Measurements from ENCODE around the gene ADAMTS16.
"Not testable (repeated sequence)": the region's sequence is repeated elsewhere in the genome, so short reads cannot be mapped to it uniquely, and the experiment has no call there.

Gene ADAMTS16

DNA sequence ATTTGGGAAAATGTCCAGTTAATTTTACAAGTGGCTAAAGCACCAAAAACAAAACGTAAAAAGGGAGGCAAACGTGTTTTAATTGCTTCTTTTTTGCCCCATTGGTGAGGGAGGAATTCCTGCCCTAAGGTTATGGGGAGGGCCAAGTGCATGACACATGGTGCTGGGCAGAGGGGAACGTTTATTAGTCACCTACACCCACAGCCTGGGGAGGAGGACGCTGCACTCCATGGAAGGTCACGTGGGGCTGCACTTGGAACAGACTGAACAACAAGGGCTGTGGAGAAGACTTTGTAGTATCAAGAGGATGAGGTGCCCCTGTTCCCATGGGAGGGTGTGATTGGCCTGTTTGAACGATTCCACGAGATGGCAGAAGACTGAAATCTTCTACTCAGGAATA lies 13.7 kb upstream of the ADAMTS16 start:
- no peak overlapping the region for H3K4me3 ChIP-seq (ENCODE audit: insufficient read depth, low read depth, low read length)
- H3K9me3 ChIP-seq (ENCODE audit: control insufficient read depth, low read length): no peaks in the 10 kb centered on the region
- no peaks in the 10 kb centered on the region for H3K4me1 ChIP-seq (ENCODE audit: control insufficient read depth, insufficient read depth, low read length)
- no peaks in the 10 kb centered on the region for H3K36me3 ChIP-seq (ENCODE audit: control insufficient read depth, insufficient read depth, low read length)
- H3K27ac ChIP-seq (ENCODE audit: insufficient read depth, low read depth, low read length, poor library complexity, severe bottlenecking): no peak overlapping the region
- H3K27me3 ChIP-seq (ENCODE audit: control insufficient read depth, insufficient read depth, low read length, poor library complexity, severe bottlenecking): no peaks in the 10 kb centered on the region
- WGBS, 2 experiments: 91 to 92% methylated on average over 7 of the region's 7 CpGs

GRCh38 chr5:5128766-5129165 lies 11.4 kb upstream of the ADAMTS16 start:
- WGBS, 2 experiments: 91 to 95% methylated on average over 8 of the region's 8 CpGs
- Histone ChIP-seq H3K27me3 (ENCODE audit: control insufficient read depth, insufficient read depth, low read length, poor library complexity, severe bottlenecking) (no peaks in the 10 kb centered on the region), H3K4me3 (ENCODE audit: insufficient read depth, low read depth, low read length) (no peak overlapping the region), H3K27ac (ENCODE audit: insufficient read depth, low read depth, low read length, poor library complexity, severe bottlenecking) (no peak overlapping the region), H3K9me3 (ENCODE audit: control insufficient read depth, low read length) (no peaks in the 10 kb centered on the region), H3K36me3 (ENCODE audit: control insufficient read depth, insufficient read depth, low read length) (no peaks in the 10 kb centered on the region), H3K4me1 (ENCODE audit: control insufficient read depth, insufficient read depth, low read length) (no peaks in the 10 kb centered on the region)

- 90% methylated on average over 10 of the region's 10 CpGs for WGBS, 2 experiments
Measured at GRCh38 chr5:5132234-5132633, 7.9 kb upstream of the ADAMTS16 start.

GRCh38 chr5:5132693-5133295 lies 7.3 kb upstream of the ADAMTS16 start:
- no peak overlapping the region for H3K27ac ChIP-seq (ENCODE audit: insufficient read depth, low read depth, low read length, poor library complexity, severe bottlenecking)
- WGBS, 2 experiments: 89 to 92% methylated on average over 15 of the region's 15 CpGs

More at GRCh38 chr5:5132234-5132633, 7.9 kb upstream of the ADAMTS16 start:
- Histone ChIP-seq H3K36me3 (ENCODE audit: control insufficient read depth, insufficient read depth, low read length) (no peaks in the 10 kb centered on the region), H3K9me3 (ENCODE audit: control insufficient read depth, low read length) (no peaks in the 10 kb centered on the region), H3K4me3 (ENCODE audit: insufficient read depth, low read depth, low read length) (no peak overlapping the region), H3K27me3 (ENCODE audit: control insufficient read depth, insufficient read depth, low read length, poor library complexity, severe bottlenecking) (no peaks in the 10 kb centered on the region), H3K4me1 (ENCODE audit: control insufficient read depth, insufficient read depth, low read length) (no peaks in the 10 kb centered on the region), H3K27ac (ENCODE audit: insufficient read depth, low read depth, low read length, poor library complexity, severe bottlenecking) (no peak overlapping the region)

GRCh38 chr5:5134107-5134506 lies 6.0 kb upstream of the ADAMTS16 start:
- 96 to 97% methylated on average over 8 of the region's 9 CpGs for WGBS, 2 experiments
- Histone ChIP-seq H3K36me3 (ENCODE audit: control insufficient read depth, insufficient read depth, low read length) (no peaks in the 10 kb centered on the region), H3K9me3 (ENCODE audit: control insufficient read depth, low read length) (no peaks in the 10 kb centered on the region), H3K27ac (ENCODE audit: insufficient read depth, low read depth, low read length, poor library complexity, severe bottlenecking) (no peak overlapping the region), H3K27me3 (ENCODE audit: control insufficient read depth, insufficient read depth, low read length, poor library complexity, severe bottlenecking) (peaks cover 3% of the 10 kb centered on the region), H3K4me3 (ENCODE audit: insufficient read depth, low read depth, low read length) (no peak overlapping the region), H3K4me1 (ENCODE audit: control insufficient read depth, insufficient read depth, low read length) (no peaks in the 10 kb centered on the region)

More at GRCh38 chr5:5132693-5133295, 7.3 kb upstream of the ADAMTS16 start:
- Histone ChIP-seq H3K36me3 (ENCODE audit: control insufficient read depth, insufficient read depth, low read length) (no peaks in the 10 kb centered on the region), H3K27me3 (ENCODE audit: control insufficient read depth, insufficient read depth, low read length, poor library complexity, severe bottlenecking) (no peaks in the 10 kb centered on the region), H3K4me3 (ENCODE audit: insufficient read depth, low read depth, low read length) (no peak overlapping the region), H3K4me1 (ENCODE audit: control insufficient read depth, insufficient read depth, low read length) (no peaks in the 10 kb centered on the region), H3K9me3 (ENCODE audit: control insufficient read depth, low read length) (no peaks in the 10 kb centered on the region)

GRCh38 chr5:5135957-5136676 lies 4.0 kb upstream of the ADAMTS16 start:
- Histone ChIP-seq H3K36me3 (ENCODE audit: control insufficient read depth, insufficient read depth, low read length) (no peaks in the 10 kb centered on the region), H3K9me3 (ENCODE audit: control insufficient read depth, low read length) (no peaks in the 10 kb centered on the region), H3K4me1 (ENCODE audit: control insufficient read depth, insufficient read depth, low read length) (no peaks in the 10 kb centered on the region), H3K27ac (ENCODE audit: insufficient read depth, low read depth, low read length, poor library complexity, severe bottlenecking) (no peak overlapping the region), H3K4me3 (ENCODE audit: insufficient read depth, low read depth, low read length) (no peak overlapping the region), H3K27me3 (ENCODE audit: control insufficient read depth, insufficient read depth, low read length, poor library complexity, severe bottlenecking) (peaks cover 23% of the 10 kb centered on the region)
- 70 to 76% methylated on average over 8 of the region's 8 CpGs for WGBS, 2 experiments

DNA sequence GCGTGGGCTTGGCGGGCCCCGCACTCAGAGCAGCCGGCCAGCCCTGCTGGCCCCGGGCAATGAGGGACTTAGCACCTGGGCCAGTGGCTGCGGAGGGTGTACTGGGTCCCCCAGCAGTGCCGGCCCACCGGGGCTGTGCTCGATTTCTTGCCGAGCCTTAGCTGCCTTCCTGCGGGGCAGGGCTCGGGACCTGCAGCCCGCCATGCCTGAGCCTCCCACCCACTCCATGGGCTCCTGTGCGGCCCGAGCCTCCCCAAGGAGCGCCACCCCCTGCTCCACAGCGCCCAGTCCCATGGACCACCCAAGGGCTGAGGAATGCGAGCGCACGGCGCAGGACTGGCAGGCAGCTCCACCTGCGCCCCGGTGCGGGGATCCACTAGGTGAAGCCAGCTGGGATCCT lies 2.3 kb upstream of the ADAMTS16 start:
- peaks cover 29% of the 10 kb centered on the region for H3K27me3 ChIP-seq (ENCODE audit: control insufficient read depth, insufficient read depth, low read length, poor library complexity, severe bottlenecking)
- not testable (repeated sequence) for H3K4me1 ChIP-seq (ENCODE audit: control insufficient read depth, insufficient read depth, low read length); H3K9me3 ChIP-seq (ENCODE audit: control insufficient read depth, low read length); H3K4me3 ChIP-seq (ENCODE audit: insufficient read depth, low read depth, low read length); H3K27ac ChIP-seq (ENCODE audit: insufficient read depth, low read depth, low read length, poor library complexity, severe bottlenecking); H3K36me3 ChIP-seq (ENCODE audit: control insufficient read depth, insufficient read depth, low read length)
- WGBS, 2 experiments: 94 to 97% methylated on average over 20 to 22 of the region's 24 CpGs

GRCh38 chr5:5139336-5139776 lies 774 bp upstream of the ADAMTS16 start:
- no peaks in the 10 kb centered on the region for H3K4me1 ChIP-seq (ENCODE audit: control insufficient read depth, insufficient read depth, low read length)
- H3K4me3 ChIP-seq (ENCODE audit: insufficient read depth, low read depth, low read length): peak overlapping the region; percentile 61
- H3K27ac ChIP-seq (ENCODE audit: insufficient read depth, low read depth, low read length, poor library complexity, severe bottlenecking): no peak overlapping the region
- H3K36me3 ChIP-seq (ENCODE audit: control insufficient read depth, insufficient read depth, low read length): no peaks in the 10 kb centered on the region
- 20 to 21% methylated on average over 39 of the region's 39 CpGs for WGBS, 2 experiments
- H3K9me3 ChIP-seq (ENCODE audit: control insufficient read depth, low read length): no peaks in the 10 kb centered on the region
- H3K27me3 ChIP-seq (ENCODE audit: control insufficient read depth, insufficient read depth, low read length, poor library complexity, severe bottlenecking): peaks cover 29% of the 10 kb centered on the region

- Histone ChIP-seq H3K4me3 (ENCODE audit: insufficient read depth, low read depth, low read length) (peak overlapping the region; percentile 61), H3K27me3 (ENCODE audit: control insufficient read depth, insufficient read depth, low read length, poor library complexity, severe bottlenecking) (peaks cover 29% of the 10 kb centered on the region)
- 0 to 1% methylated on average over 54 to 55 of the region's 57 CpGs for WGBS, 2 experiments
Measured at GRCh38 chr5:5140479-5141338, 579 bp downstream of the ADAMTS16 start.

GRCh38 chr5:5141339-5141599 lies 1.1 kb downstream of the ADAMTS16 start:
- peaks cover 29% of the 10 kb centered on the region for H3K27me3 ChIP-seq (ENCODE audit: control insufficient read depth, insufficient read depth, low read length, poor library complexity, severe bottlenecking)
- no peak overlapping the region for H3K27ac ChIP-seq (ENCODE audit: insufficient read depth, low read depth, low read length, poor library complexity, severe bottlenecking)
- no peaks in the 10 kb centered on the region for H3K36me3 ChIP-seq (ENCODE audit: control insufficient read depth, insufficient read depth, low read length)
- H3K4me3 ChIP-seq (ENCODE audit: insufficient read depth, low read depth, low read length): no peak overlapping the region
- WGBS, 2 experiments: 42 to 50% methylated on average over 3 of the region's 4 CpGs
- no peaks in the 10 kb centered on the region for H3K4me1 ChIP-seq (ENCODE audit: control insufficient read depth, insufficient read depth, low read length)
- H3K9me3 ChIP-seq (ENCODE audit: control insufficient read depth, low read length): no peaks in the 10 kb centered on the region

More at GRCh38 chr5:5140479-5141338, 579 bp downstream of the ADAMTS16 start:
- Histone ChIP-seq H3K27ac (ENCODE audit: insufficient read depth, low read depth, low read length, poor library complexity, severe bottlenecking) (no peak overlapping the region), H3K9me3 (ENCODE audit: control insufficient read depth, low read length) (no peaks in the 10 kb centered on the region), H3K4me1 (ENCODE audit: control insufficient read depth, insufficient read depth, low read length) (no peaks in the 10 kb centered on the region), H3K36me3 (ENCODE audit: control insufficient read depth, insufficient read depth, low read length) (no peaks in the 10 kb centered on the region)

All from ectodermal cell (in vitro differentiated cells).